Measurements from ENCODE around the gene SCRT2. TPM values are rescaled to one million over a fixed set of nuclear protein-coding genes. Genes with fewer than 3 reads are reported as not detected.
"Not testable (repeated sequence)": the region's sequence is repeated elsewhere in the genome, so short reads cannot be mapped to it uniquely, and the experiment has no call there.

SCRT2 gene
- total RNA-seq (not detected), polyA plus RNA-seq (not detected)

DNA sequence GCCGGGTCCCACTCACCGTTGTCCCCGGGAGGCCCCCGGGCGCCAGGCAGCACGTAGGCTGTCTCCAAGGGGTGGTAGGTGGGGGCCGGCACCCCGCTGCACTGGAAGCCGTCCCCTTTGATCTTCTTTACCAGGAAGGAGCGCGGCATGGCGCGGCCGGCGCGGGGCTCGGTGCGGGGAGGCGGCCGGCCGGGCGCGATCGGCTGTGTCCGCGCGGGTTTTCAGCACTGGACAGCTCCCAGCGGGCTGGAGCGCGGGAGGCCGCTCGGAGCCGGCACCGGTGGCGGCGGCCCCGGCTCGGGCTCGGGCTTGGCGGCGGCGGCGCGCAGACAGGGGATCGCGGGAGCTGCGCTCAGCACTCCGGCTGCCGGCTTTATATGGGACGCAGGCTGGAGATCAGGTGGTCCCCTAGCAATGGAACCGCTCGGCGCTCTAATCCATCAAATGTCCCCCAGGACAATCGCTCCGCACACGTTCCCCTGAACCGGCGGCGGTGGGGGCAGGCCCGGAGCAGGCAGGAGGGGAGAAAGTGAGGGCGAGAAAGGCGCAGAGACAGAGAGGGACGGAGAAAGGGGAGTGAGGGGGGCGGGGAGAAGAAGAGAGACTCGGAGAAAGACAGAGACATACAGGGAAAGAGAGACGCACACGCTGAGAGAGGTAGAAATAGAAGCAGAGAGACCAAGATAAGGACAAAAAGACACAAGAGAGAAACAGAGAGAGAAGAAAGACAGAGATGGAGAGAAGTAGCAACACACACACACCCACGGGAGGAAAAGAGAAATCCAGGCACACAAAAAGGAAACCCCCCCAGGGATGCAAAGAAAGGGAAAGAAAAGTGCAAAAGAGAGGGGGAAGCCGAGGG lies at the start of gene SCRT2:
Gene SCRT2 (minus strand): TSS at position 350 of the 862 bp plus-strand sequence. CDS start 201 bp downstream, at position 149.
- peak; percentile 46 to 52 for ATAC-seq (ENCODE audit: low read depth in 2 of 2)
- Histone ChIP-seq H3K27ac (ENCODE audit: insufficient read depth, low read length, poor library complexity, severe bottlenecking) (no peak within 1 kb of the TSS), H3K9me3 (ENCODE audit: control insufficient read depth in 2 of 2, low read length in 2 of 2) (no peaks in the 10 kb centered on the region), H3K4me1 (ENCODE audit: control insufficient read depth, insufficient read depth, low read length, poor library complexity, severe bottlenecking) (peaks cover 7% of the 10 kb centered on the region), H3K27me3 (ENCODE audit: control insufficient read depth, insufficient read depth, low read length) (peaks cover 14% of the 10 kb centered on the region), H3K4me3 (ENCODE audit: low read depth, low read length) (no peak within 1 kb of the TSS), H3K36me3 (ENCODE audit: control insufficient read depth, insufficient read depth, low read length) (no peaks in the 10 kb centered on the region)
- Mint-ChIP-seq H3K36me3 (peaks cover 4% of the 10 kb centered on the region), H3K4me1 (peaks cover 0 to 18% (median 1%) of the 10 kb centered on the region in 4 donors), H3K27ac (no peak within 1 kb of the TSS), H3K4me3 (peak within 1 kb of the TSS in 1 of 4 donors; percentile 60), H3K9me3 (peaks cover 0 to 5% (median 0%) of the 10 kb centered on the region in 7 donors), H3K27me3 (peaks cover 71% of the 10 kb centered on the region)
- peak; percentile 13 to 50 (median 28) for DNase-seq

- not testable (repeated sequence) for H3K27ac Mint-ChIP-seq; H3K36me3 ChIP-seq (ENCODE audit: control insufficient read depth, insufficient read depth, low read length); H3K4me1 Mint-ChIP-seq; H3K4me3 Mint-ChIP-seq; DNase-seq; H3K9me3 ChIP-seq (ENCODE audit: control insufficient read depth in 2 of 2, low read length in 2 of 2); H3K27ac ChIP-seq (ENCODE audit: insufficient read depth, low read length, poor library complexity, severe bottlenecking); ATAC-seq (ENCODE audit: low read depth in 2 of 2); H3K36me3 Mint-ChIP-seq; H3K9me3 Mint-ChIP-seq; H3K4me1 ChIP-seq (ENCODE audit: control insufficient read depth, insufficient read depth, low read length, poor library complexity, severe bottlenecking); H3K4me3 ChIP-seq (ENCODE audit: low read depth, low read length)
- H3K27me3 Mint-ChIP-seq = peaks cover 48% of the 10 kb centered on the region
- peaks cover 14% of the 10 kb centered on the region for H3K27me3 ChIP-seq (ENCODE audit: control insufficient read depth, insufficient read depth, low read length)
These were observed 49.2 kb upstream of the SCRT2 start for GRCh38 chr20:724797-725196.

GRCh38 chr20:723756-724155 lies 48.2 kb upstream of the SCRT2 start:
- Histone ChIP-seq H3K4me1 (ENCODE audit: control insufficient read depth, insufficient read depth, low read length, poor library complexity, severe bottlenecking) (peaks cover 9% of the 10 kb centered on the region), H3K4me3 (ENCODE audit: low read depth, low read length) (no peak overlapping the region), H3K9me3 (ENCODE audit: control insufficient read depth in 2 of 2, low read length in 2 of 2) (no peaks in the 10 kb centered on the region), H3K36me3 (ENCODE audit: control insufficient read depth, insufficient read depth, low read length) (no peaks in the 10 kb centered on the region), H3K27me3 (ENCODE audit: control insufficient read depth, insufficient read depth, low read length) (peaks cover 12% of the 10 kb centered on the region), H3K27ac (ENCODE audit: insufficient read depth, low read length, poor library complexity, severe bottlenecking) (no peak overlapping the region)
- DNase-seq (no peak), ATAC-seq (ENCODE audit: low read depth in 2 of 2) (no peak)
- Mint-ChIP-seq H3K4me3 (no peak overlapping the region), H3K36me3 (no peaks in the 10 kb centered on the region), H3K9me3 (peaks cover 0 to 3% (median 0%) of the 10 kb centered on the region in 7 donors), H3K4me1 (peaks cover 0 to 2% (median under 1%) of the 10 kb centered on the region in 4 donors), H3K27me3 (peaks cover 45% of the 10 kb centered on the region), H3K27ac (no peak overlapping the region)

- peaks cover 0 to 2% (median 0%) of the 10 kb centered on the region in 7 donors for H3K9me3 Mint-ChIP-seq
- ATAC-seq (ENCODE audit: low read depth in 2 of 2) (no peak), DNase-seq (no peak)
- Histone ChIP-seq H3K9me3 (ENCODE audit: control insufficient read depth in 2 of 2, low read length in 2 of 2) (no peaks in the 10 kb centered on the region), H3K27ac (ENCODE audit: insufficient read depth, low read length, poor library complexity, severe bottlenecking) (no peak overlapping the region), H3K4me3 (ENCODE audit: low read depth, low read length) (no peak overlapping the region), H3K4me1 (ENCODE audit: control insufficient read depth, insufficient read depth, low read length, poor library complexity, severe bottlenecking) (peaks cover 1% of the 10 kb centered on the region), H3K27me3 (ENCODE audit: control insufficient read depth, insufficient read depth, low read length) (peaks cover 11% of the 10 kb centered on the region), H3K36me3 (ENCODE audit: control insufficient read depth, insufficient read depth, low read length) (no peaks in the 10 kb centered on the region)
- no peak overlapping the region for H3K4me3 Mint-ChIP-seq
- no peaks in the 10 kb centered on the region for H3K4me1 Mint-ChIP-seq
- H3K27me3 Mint-ChIP-seq = peaks cover 42% of the 10 kb centered on the region
- H3K36me3 Mint-ChIP-seq = no peaks in the 10 kb centered on the region
- H3K27ac Mint-ChIP-seq = no peak overlapping the region
These were observed 47.4 kb upstream of the SCRT2 start for GRCh38 chr20:722822-723644.

DNA sequence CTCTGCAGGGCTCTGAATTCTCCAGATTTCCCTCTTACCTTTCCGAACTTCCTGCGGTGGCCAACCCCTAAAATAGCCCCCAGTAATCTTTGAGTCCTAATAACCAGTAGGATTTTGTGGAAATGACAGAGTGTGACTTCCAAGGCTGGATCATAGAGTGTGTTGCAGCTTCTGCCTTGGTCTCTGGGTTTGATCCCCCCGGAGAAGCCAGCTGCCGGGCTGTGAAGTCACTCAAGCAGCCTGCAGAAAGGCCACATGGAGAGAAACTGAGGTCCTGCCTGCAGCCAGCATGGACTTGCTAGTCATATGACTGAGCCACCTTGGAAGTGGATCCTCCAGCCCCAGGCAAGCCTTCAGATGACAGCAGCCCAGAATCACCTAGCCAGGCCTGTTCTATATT lies 46.3 kb upstream of the SCRT2 start:
- Mint-ChIP-seq H3K4me3 (no peak overlapping the region), H3K4me1 (no peaks in the 10 kb centered on the region), H3K9me3 (peaks cover 0 to 3% (median 0%) of the 10 kb centered on the region in 7 donors), H3K27me3 (peaks cover 37% of the 10 kb centered on the region), H3K36me3 (no peaks in the 10 kb centered on the region), H3K27ac (no peak overlapping the region)
- no peak for ATAC-seq (ENCODE audit: low read depth in 2 of 2)
- Histone ChIP-seq H3K9me3 (ENCODE audit: control insufficient read depth in 2 of 2, low read length in 2 of 2) (no peaks in the 10 kb centered on the region), H3K4me3 (ENCODE audit: low read depth, low read length) (no peak overlapping the region), H3K36me3 (ENCODE audit: control insufficient read depth, insufficient read depth, low read length) (no peaks in the 10 kb centered on the region), H3K4me1 (ENCODE audit: control insufficient read depth, insufficient read depth, low read length, poor library complexity, severe bottlenecking) (no peaks in the 10 kb centered on the region), H3K27ac (ENCODE audit: insufficient read depth, low read length, poor library complexity, severe bottlenecking) (no peak overlapping the region), H3K27me3 (ENCODE audit: control insufficient read depth, insufficient read depth, low read length) (peaks cover 8% of the 10 kb centered on the region)
- DNase-seq = no peak

- peaks cover 0 to 3% (median 0%) of the 10 kb centered on the region in 7 donors for H3K9me3 Mint-ChIP-seq
- Histone ChIP-seq H3K4me3 (ENCODE audit: low read depth, low read length) (no peak overlapping the region), H3K27me3 (ENCODE audit: control insufficient read depth, insufficient read depth, low read length) (peaks cover 5% of the 10 kb centered on the region), H3K4me1 (ENCODE audit: control insufficient read depth, insufficient read depth, low read length, poor library complexity, severe bottlenecking) (no peaks in the 10 kb centered on the region), H3K27ac (ENCODE audit: insufficient read depth, low read length, poor library complexity, severe bottlenecking) (no peak overlapping the region), H3K9me3 (ENCODE audit: control insufficient read depth in 2 of 2, low read length in 2 of 2) (no peaks in the 10 kb centered on the region), H3K36me3 (ENCODE audit: control insufficient read depth, insufficient read depth, low read length) (no peaks in the 10 kb centered on the region)
- H3K27me3 Mint-ChIP-seq = peaks cover 28% of the 10 kb centered on the region
- H3K4me1 Mint-ChIP-seq = no peaks in the 10 kb centered on the region
- H3K4me3 Mint-ChIP-seq = no peak overlapping the region
- H3K36me3 Mint-ChIP-seq = no peaks in the 10 kb centered on the region
- no peak for DNase-seq
- H3K27ac Mint-ChIP-seq = no peak overlapping the region
- ATAC-seq (ENCODE audit: low read depth in 2 of 2) = no peak
These were observed 44.2 kb upstream of the SCRT2 start for GRCh38 chr20:719816-720215.

GRCh38 chr20:719068-719467 lies 43.5 kb upstream of the SCRT2 start:
- peaks cover 28% of the 10 kb centered on the region for H3K27me3 Mint-ChIP-seq
- H3K9me3 Mint-ChIP-seq = peaks cover 0 to 3% (median 0%) of the 10 kb centered on the region in 7 donors
- Histone ChIP-seq H3K9me3 (ENCODE audit: control insufficient read depth in 2 of 2, low read length in 2 of 2) (peaks cover 3 to 5% of the 10 kb centered on the region in 2 experiments), H3K4me1 (ENCODE audit: control insufficient read depth, insufficient read depth, low read length, poor library complexity, severe bottlenecking) (no peaks in the 10 kb centered on the region), H3K27ac (ENCODE audit: insufficient read depth, low read length, poor library complexity, severe bottlenecking) (no peak overlapping the region), H3K4me3 (ENCODE audit: low read depth, low read length) (no peak overlapping the region), H3K36me3 (ENCODE audit: control insufficient read depth, insufficient read depth, low read length) (no peaks in the 10 kb centered on the region), H3K27me3 (ENCODE audit: control insufficient read depth, insufficient read depth, low read length) (peaks cover 5% of the 10 kb centered on the region)
- no peak overlapping the region for H3K27ac Mint-ChIP-seq
- H3K36me3 Mint-ChIP-seq = no peaks in the 10 kb centered on the region
- no peak for ATAC-seq (ENCODE audit: low read depth in 2 of 2)
- DNase-seq = no peak
- H3K4me3 Mint-ChIP-seq = no peak overlapping the region
- H3K4me1 Mint-ChIP-seq = no peaks in the 10 kb centered on the region

Measured in CD4-positive, CD25-positive, alpha-beta regulatory T cell (primary cell).